Breast epithelium (tissue), 3 donors: Measurements from ENCODE around the gene LPAR1.

Experiments used
- CTCF ChIP-seq, 3 donors: fragments of 450-650 bp; IDR thresholded peaks; one replicate each; pipeline ENCODE4 v1.5.1; 2016 to 2017; ENCODE audit warnings: antibody characterized with exemption in 3 of 3, mild to moderate bottlenecking in 3 of 3, moderate library complexity in 3 of 3
- POLR2A ChIP-seq: fragments of 450-650 bp; IDR thresholded peaks from one replicate; pipeline ENCODE4 v1.6.1; 2016; ENCODE audit warnings: antibody characterized with exemption, mild to moderate bottlenecking, moderate library complexity
- POLR2AphosphoS5 ChIP-seq, 3 donors: sonication (generic); formaldehyde crosslinking; IDR thresholded peaks; one replicate each; pipeline ENCODE4 v1.6.1; 2017; ENCODE audit warnings: antibody characterized with exemption in 3 of 3

GRCh38 chr9:111003182-111003581 lies 35.1 kb downstream of the LPAR1 start:
- TF ChIP-seq POLR2A = no peak
- no peak for TF ChIP-seq CTCF (IDR thresholded peaks at IDR 0.05)
- no peak for TF ChIP-seq POLR2AphosphoS5 (IDR thresholded peaks at IDR 0.05)
